Activated CD4-positive, CD25-positive, alpha-beta regulatory T cell (primary cell): ENCODE measurements around the gene WHRN.

Source experiments
- DNase-seq, 4 experiments: peaks; one replicate each; lab custom pipeline; 2025; lab: John Stamatoyannopoulos, UW

The WHRN gene

DNA sequence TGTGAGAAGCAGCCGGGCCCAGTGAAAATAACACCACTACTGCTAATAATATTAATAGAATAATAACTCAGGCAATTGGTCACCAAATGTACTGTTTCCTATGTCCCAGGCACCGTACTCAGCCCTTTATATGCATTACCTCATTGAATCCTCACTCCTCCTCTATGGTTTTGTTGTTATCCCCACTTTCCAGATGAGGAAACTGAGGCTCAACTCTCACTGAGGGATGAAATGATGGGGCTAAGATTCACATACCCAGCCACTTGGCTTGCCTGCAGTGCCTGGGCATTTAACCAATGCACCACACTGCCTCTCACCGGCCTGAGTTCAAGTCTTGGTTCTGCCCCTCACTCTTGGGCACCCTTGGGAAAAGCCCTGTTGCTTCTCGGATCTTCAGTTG lies 34.1 kb downstream of the WHRN start:
- no peak for DNase-seq

DNA sequence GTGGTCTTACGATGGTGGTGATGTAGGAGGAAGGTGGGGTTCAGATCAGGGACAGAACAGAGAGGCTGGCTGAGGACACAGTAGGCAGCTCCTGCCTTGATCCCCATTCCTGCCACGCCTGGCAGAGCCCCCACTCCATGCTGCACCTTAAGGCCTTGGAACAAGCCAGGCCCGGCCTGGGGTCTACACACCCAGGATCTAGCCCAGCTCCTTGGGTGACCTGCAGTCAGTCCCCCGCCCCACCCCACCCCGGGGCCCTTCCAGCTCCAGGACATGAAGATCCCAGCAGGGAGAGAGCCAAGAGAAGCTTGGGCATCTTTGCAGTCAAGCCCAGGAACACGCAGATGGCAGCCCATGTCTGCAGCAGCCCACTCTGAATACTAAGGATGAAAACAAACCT lies 34.7 kb downstream of the WHRN start:
- no peak for DNase-seq

DNA sequence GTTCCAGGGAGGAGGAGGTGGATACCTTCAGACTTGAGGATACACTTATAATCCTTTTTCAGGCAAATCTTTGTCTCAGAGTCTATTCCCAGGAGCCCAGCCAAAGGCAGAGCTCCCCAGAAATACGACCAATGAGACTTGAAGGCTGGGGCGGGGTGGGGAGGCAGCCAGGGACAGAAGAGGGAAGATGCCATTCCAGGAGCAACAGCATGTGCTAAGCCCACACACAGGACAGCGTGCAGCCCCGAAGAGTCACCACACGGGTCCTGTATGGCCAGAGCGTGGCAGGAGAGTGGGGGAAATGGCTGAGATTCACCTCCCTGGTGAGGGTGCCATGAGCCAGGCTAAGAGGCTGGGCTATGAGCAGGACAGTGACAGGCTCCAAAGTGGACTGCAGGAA lies 35.2 kb downstream of the WHRN start:
- no peak for DNase-seq

DNA sequence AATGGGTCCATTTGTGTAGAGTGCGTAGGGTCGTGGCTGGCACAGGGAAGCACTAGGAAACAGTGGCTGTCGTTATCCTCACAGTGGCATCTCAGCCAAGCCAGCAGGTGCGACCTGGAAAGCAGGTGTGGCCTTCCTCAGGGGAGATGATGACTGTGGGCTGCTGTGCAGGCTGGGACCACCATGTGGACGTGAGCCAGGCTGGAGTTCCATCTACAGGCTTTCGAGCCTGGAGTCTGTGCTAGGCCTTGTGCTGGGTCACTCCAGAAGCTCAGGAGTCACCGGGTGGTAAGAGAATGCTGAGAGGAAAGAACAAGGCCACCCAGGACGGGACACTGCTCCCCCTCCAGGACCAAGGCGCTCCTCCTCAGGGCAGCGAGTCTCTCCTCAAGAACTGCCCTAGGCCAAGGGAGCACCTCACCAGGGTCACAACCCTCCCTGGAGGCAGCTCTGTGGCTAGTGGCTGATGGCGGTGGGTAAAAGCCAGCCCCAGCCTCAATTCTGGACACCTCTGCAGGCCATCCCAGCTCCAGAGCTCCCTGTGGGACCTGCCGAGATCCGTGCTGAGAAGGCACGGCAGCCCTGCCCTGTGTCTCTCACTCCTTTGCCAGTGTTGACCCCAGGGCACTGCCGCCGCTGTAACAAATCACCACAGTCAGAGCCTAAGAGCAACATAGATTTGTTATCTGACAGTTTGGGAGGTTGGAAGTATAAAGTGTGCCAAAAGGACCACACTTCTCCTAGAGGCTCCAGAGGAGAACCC lies 36.0 kb downstream of the WHRN start:
- DNase-seq, result no peak

DNA sequence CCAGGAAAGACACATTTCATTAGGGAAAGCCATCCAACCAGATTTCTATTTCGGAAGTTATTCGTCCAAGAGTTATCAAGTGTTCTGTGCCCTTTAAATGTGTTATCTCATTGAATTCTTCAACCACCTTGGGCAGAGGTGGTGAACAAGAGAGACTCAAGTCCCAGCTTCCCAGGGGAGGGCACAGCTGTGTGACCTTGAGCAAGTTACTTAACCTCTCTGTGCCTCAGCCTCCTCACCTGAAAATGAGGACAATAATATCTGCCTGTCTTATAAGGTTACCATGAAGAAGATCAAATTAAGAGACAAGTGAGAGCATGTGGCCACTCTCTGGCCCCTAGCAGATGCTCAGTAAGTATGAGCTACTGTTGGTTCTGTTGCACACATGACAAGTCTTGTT lies 37.4 kb downstream of the WHRN start:
- no peak for DNase-seq

DNA sequence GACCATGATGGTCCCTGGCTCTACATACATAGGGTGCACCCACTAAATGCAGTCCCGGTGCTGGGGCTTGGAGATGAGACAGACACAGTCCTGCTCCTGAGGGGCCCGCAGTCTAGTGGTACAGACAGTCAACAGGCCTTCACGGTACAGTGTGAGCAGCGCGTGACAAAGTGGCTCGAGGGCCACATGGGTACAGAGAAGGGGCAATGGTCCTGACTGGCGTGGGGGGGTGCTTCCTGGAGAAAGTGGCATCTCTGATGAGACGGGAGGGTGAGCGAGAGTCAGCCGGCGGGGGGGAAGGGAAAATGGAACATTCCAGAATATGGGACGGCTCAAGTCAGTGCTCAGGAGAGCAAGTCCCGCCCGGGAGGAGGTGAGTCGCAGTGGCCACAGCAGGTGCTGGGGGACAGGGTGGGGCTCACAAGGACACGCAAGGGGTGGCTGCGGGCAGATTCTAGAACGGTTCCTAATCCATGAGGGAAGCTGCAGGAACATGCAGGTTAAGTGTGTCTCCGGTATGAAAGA lies 38.0 kb downstream of the WHRN start:
- DNase-seq, result no peak

DNA sequence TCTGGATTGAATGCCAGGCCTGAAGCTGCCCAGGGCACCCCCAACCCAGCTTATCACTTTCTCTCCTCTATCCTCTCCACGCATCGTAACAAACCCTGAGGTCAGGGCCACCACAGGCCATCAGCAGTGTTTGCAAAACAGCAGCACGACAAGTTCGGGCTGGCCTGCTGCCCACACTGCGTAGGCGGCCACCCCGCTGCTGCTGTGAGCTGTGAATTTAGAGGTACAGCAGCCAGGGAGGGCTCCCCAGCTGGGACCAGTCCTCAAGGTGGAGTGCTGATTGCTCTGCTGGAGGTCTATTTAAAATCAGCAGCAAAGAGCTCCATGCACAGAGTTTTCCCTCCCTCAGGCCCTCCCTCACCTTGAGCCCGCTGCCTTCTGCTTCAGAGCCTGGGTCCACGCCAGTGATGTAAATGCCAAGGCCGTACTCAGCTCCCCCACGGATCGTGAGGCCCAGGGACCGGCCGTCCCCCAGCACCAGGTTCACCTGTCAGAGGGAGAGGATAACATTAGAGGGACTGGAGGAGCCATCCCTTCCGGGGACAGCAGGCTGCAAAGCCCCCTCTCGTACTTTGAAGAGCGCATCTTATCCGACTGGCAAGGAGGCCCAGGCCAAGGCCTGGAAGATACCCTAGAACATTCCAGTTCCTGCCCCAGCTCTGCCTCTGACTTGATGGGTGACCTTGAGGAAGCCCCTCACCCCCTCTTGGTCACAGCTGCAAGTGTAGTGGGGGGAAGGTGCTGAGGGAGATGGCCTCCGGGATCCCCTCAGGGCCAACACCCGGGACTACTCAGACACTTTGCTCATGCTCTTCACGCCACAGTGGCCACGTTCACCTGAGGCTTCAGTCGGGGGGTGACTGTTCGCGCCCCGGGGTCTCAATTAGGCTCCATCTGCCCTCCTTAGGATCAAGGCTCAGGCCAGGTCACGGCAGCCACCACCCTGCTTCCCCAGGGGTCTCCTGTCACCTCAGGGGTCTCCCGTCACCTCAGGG lies 39.1 kb downstream of the WHRN start:
- no peak for DNase-seq

DNA sequence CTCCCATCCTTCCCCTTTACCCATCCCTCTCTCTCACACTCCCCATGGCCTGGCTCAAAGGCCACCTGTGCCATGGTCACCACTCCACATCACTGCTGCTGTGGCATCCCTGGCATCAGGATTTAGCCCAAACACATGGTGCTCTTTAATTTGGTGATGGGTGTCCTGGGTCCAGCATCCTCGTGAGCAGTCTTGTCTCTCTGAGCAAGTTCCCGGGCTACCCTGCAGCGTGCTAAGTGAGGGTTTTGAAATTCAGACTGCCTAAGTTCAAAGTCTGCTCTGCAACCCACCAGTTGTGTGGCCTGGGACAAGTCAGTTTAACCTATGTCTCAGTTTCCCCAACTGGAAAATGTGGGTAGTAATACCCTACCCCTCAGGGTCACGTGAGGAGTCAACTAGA lies 39.9 kb downstream of the WHRN start:
- DNase-seq, result no peak

DNA sequence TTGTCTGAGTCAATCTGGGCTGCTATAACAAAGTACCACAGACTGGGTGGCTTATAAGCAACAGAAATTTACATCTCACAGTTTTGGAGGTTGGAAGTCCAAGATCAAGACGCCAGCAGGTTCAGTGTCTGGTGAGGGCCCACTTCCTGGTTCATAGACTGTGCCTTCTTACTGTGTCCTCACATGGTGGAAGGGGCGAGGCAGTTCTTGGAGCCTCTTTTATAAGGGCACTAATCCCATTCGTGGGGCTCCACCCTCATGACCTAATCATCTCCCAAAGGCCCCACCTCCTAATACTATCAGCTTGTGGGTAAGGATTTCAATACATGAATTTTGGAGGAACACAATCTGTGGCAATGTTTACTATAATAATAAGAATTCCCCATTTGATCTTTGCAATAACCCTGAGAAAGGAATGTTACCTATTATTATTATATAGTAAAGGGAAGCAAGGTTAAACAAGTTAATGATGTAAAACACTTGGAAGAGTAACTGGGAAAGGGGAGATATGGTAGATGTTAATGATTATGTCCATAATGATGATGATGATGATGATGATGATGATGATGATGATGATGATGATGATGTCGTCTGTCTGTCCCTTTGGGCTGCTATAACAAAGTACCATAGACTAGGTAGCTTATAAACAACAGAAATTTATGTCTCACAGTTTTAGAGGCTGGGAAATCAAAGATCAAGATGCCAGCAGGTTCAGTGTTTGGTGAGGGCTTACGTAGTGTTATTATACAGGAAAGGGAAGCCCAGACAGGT lies 40.8 kb downstream of the WHRN start:
- DNase-seq, result no peak

DNA sequence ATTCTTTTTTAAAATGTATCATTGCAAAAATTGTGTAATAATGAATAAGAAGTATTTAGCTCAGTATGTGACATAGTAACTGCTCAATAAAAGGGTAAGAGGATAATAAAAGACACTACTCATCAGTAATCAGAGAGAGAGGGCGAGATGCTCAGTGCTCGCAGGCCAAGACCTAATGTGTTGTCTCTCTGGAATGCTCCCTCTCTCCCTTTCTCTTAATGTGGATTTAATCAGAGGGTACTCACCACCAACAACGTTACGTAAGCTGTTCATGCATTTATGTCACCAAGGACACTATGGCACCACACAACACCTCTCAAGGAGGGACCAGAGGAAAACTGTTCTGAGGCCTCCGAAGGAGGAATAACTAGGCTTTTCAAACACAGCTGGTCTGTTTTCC lies 42.5 kb downstream of the WHRN start:
- DNase-seq, result no peak

DNA sequence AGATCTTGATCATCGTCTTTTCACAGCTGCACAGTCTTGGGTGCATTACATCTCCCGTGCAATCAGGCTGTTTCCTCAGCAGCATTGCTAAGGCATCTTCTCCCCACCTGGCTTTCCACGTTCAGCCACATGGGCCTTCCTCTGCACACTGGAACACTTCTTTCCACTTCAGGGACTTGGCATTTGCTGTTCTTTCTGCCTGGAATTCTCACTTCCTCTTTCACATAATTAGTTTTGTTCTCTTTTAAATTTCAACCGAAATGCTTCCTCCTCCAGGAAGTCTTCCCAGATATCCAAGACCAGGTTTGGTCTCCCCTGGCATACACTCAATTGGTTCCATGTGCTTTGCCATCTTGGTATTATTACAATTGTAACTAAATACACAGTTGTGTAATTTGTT lies 43.8 kb downstream of the WHRN start:
- DNase-seq, result no peak

DNA sequence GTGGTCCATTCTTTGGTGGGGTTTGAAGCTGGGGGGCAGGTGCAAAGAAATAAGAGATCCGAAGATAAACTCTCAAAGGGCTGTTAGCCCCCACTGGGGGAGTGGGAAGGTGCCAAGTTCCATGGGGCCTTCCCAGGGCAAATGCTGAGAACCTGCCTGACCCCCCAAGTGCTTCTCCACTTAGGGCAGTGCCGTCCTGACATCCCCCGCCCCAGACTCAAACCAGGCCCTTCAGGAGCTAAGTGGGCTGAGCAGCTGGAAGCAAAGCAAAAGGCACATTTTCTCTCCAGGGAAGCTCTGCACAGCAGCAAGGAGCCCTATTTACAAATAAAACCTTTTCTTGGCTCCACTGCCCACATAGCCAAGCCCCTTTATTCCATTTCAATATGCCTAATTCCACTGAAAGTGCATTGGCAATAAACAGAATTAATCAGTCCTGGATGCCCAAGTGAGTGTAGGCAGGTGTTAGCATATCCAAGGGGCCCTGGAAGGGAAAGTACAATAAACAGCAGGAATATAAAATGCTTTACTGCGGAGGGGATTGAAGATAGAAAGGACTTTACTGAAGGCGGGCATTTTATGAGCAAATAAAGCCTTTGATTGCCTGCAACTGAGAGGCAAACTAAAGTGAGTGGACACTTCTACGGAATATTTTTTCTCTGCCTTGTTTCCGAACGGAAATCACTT lies 44.6 kb downstream of the WHRN start:
- no peak for DNase-seq

DNA sequence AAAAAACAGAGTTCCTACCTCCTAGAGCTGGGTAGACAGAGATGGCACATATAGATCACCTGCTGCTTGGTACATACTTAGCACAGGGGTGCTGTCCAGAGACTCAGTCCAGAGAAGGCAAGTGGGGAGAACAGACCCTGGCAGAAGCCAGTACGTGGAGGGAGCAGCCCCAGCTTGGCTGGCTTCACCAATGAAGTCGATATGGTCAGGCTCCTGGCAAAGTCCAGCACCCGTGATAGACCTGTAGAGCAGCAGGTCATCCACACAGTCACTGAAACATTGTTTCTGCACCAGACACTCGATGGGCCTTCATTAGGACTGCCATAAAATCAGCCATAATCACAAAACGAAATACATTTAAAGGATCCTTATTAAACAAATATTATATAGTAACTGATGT lies 45.8 kb downstream of the WHRN start:
- DNase-seq, result no peak

DNA sequence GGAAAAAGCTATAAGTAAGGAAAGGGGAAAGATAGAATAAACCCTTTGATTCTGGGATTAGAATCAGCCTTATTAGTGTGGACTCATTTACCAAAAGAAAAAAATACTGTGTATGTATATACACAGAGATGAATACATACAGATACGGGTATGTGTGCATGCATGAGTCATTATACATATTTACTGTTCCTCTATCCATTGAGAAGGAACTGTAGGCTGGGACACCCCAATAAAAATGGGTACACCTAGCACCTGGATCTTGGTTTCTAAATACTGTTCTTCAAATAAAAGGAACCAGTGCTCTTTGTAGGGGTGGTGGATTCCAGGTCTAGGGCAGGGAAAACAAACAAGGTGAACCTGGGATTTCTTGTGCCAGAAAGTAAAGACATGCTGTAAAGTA lies 48.3 kb downstream of the WHRN start:
- DNase-seq, result no peak

DNA sequence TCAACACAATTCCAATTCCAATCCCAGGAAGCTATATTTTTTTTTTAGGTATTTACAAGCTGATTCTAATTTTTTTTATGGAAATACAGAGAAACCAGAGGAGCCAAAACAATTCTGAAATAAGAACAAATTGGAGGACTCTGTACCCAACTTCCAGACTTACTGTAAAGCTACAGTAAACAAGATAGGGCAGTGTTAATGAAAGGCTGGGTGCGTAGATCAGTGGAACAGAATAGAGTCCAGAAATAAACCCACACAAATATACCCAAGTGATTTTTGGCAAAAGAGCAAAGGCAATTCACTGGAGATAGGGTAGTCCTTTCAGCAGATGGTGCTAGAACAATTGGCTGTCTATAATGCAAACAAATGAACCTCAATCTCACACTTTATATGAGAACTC lies 50.6 kb downstream of the WHRN start:
- no peak for DNase-seq

DNA sequence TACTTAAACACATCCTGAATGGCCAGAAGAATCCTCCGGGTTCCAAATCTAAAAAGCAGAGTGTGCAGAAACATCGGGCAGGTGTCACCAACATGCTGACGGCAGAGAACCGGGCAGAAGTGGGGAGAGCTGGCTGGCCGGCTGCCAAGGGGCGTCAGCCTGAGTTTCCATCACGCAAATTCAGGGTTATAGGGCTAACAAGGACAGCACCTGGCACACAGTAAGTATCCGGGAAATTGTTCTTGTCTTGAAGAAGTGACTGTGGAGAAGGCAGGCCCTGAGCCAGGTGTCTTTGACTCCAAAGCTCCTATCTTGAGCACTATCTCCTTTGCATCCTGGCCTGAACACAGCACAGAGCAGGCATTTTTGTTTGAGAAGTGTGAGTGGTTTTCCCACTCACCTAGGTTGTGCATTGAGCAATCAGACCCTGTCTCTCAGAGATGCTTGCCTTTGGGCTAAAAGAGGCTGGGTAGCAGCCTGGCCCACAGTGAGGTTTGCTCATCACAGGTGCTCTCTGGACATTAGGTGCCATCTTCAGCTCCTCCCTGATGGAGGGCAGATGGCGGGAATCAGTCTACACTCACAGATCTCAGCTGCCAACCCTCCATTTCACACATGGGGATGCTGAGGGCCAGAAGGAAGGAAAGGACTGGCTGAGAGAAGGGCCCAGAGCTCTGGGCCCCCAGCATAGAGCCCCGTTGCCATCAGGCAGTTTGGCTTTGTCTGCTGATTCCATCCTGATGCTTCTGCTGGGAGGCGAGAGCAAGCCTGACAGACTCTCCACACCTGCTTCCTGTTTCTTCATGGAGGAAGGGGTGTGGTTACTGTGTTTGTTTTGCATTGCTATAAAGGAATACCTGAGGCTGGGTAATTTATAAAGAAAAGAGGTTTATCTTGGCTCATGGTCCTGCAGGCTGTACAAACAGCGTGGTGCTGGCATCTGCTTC lies 52.8 kb downstream of the WHRN start:
- DNase-seq, result no peak

DNA sequence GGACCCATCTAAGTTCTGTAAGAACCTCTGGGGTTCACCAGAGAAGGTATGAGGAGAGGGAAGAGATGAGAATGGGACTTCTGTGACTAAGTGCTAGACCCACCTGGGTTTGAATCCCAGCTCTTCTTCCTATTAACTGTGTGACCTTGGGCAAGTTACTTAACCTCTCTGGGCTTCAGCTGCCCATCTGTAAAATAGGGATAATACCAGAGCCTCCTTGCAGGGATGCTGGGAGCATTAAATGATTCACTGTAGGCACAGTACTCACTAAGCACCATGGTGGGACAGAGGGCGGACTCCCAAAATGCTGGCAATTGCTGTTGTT lies 53.6 kb downstream of the WHRN start:
- DNase-seq, result no peak

DNA sequence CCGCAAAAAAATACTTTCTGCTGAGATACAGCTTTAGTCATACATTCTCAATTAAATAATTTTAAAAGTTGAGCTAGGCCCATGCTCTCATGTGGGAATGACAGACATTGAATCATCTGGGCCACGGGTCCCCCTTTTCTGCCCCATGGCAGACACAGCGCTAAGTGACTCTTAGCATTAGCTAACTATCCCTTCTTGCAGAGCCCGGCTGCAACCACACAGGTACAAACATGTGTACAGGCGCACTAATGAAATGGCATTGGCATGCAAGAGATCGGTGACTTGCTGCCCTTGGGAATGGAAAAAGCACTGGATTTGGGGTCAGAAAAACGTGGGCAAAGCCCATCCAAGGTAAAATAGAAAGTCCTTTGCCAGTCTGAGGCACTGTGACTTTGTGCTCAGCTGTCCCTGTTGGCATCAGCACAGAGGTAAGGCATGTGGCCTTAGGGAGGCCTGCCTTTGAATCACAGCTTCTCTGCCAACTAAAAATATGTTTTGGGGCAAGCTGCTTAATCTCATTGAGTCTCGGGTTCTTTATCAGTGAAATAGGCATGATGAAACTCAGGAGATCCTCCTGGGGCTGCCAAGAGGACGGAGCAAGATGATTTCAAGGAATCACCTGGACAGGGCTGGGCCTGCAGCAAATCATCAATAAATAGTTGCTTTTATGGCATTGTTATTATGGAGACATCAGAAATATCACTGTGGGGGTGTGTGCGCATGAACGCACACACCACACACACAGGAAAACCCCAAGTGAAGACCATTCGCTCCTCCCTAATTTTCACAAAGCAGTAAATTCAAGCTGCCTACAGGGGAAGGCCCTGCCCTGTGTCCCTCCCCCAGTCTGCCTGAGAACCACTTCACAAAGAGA lies 54.2 kb downstream of the WHRN start:
- DNase-seq, result no peak

DNA sequence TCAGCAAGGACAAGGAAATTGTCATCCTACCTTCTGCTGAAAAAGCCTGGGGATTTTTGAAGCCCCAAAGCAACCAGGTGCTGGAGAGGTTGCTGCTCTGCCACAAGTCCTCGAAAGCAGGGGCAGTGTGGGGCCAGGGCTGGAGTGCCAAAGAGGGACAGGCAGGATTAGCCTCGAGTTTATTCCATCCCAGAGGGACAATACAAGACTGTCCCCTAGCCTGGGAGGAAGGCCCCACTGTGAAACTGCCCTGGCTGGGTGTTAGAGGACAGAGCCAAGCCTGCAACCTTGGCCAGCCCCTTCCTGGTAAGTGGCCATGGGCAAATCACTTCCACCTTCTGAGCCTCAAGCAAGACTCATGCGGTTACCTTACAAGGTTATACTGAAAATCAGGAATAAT lies 55.1 kb downstream of the WHRN start:
- DNase-seq, result no peak

DNA sequence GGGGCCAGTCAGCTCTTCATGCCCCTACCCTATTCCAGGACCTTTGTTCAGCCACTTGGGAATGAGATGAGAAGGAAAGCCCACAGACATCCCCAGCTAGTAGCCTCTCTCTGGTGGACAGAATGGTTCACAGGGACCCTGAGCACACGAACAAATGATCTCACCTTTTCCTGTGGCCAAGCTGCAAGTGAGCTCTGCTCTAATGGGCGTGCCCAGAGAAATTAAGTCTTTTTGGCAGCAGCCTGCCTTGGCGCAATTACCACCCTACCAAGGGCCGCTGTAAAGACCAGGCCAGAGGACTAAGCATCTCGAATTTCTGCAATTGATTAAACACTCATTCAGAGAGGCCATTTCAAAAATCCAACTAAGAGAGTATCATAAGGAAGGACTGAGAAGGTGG lies 56.0 kb downstream of the WHRN start:
- no peak for DNase-seq
